Measurements from ENCODE around the gene LRCOL1.

The LRCOL1 gene

DNA sequence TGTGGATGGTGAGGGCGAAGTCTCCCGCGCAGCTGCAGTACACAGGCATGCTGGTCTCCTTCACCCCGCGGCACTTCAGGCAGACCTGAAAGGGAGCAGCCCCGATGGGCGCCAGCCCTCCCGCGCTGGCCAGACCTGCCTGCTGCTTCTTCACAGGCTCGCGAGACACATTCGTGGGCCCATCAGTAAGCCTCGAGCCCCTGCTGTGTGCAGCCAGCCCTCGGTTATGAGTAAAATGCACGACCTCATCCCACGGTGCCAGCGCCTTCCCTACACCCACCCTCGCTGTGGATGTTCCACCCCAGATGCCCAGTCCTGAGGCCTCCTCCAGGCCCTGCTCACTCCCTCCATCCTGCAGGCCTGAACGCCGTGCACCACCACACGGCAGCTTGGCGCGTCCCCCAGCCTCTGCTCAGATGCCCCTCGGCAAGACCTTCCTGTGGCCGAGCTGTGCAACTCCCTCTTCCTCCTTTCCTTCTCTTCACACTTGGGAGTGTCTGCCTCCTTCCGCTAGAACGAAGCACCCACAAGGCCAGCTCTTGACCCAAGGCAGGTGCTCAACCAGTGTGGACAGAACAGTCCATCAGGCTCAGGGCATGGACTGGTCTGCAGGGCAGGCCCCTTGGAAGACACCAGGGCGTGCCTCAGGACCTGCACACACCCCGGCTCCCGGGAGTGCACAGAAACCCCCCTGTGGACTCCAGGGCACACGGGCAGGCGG lies 14.7 kb upstream of the LRCOL1 start (continued):
- TF ChIP-seq, protein P1, sequence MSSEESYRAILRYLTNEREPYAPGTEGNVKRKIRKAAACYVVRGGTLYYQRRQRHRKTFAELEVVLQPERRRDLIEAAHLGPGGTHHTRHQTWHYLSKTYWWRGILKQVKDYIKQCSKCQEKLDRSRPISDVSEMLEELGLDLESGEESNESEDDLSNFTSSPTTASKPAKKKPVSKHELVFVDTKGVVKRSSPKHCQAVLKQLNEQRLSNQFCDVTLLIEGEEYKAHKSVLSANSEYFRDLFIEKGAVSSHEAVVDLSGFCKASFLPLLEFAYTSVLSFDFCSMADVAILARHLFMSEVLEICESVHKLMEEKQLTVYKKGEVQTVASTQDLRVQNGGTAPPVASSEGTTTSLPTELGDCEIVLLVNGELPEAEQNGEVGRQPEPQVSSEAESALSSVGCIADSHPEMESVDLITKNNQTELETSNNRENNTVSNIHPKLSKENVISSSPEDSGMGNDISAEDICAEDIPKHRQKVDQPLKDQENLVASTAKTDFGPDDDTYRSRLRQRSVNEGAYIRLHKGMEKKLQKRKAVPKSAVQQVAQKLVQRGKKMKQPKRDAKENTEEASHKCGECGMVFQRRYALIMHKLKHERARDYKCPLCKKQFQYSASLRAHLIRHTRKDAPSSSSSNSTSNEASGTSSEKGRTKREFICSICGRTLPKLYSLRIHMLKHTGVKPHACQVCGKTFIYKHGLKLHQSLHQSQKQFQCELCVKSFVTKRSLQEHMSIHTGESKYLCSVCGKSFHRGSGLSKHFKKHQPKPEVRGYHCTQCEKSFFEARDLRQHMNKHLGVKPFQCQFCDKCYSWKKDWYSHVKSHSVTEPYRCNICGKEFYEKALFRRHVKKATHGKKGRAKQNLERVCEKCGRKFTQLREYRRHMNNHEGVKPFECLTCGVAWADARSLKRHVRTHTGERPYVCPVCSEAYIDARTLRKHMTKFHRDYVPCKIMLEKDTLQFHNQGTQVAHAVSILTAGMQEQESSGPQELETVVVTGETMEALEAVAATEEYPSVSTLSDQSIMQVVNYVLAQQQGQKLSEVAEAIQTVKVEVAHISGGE (tag by site-specific recombination; conservative IDR thresholded peaks at IDR 0.05; ENCODE audit: low read depth) = no peak

GRCh38 chr12:132624186-132624855 lies 13.9 kb upstream of the LRCOL1 start:
- CTCF ChIA-PET = no interaction called here
- Histone ChIP-seq H3K4me3 (ENCODE audit: low read depth, low read length) (no peak overlapping the region), H3K27ac (ENCODE audit: extremely low read depth, low read depth, low read length) (peak overlapping the region; percentile 45), H3K36me3 (ENCODE audit: control insufficient read depth in 2 of 2, insufficient read depth in 1 of 2, low read length in 2 of 2) (peaks cover 0 to 64% of the 10 kb centered on the region in 2 experiments), H3K9me3 (ENCODE audit: control insufficient read depth, insufficient read depth, low read depth, low read length) (no peaks in the 10 kb centered on the region), H3K4me1 (ENCODE audit: control insufficient read depth, insufficient read depth, low read length) (no peaks in the 10 kb centered on the region)
- TF ChIP-seq EGR2 (tag by site-specific recombination; IDR thresholded peaks at IDR 0.05; ENCODE audit: low read depth) (no peak), ZNF354C (tag by site-specific recombination; IDR thresholded peaks at IDR 0.05; ENCODE audit: borderline replicate concordance, low read depth) (no peak), ZXDB (tag by site-specific recombination; IDR thresholded peaks at IDR 0.05) (no peak), ZNF501 (tag by site-specific recombination; IDR thresholded peaks at IDR 0.05) (no peak), ZNF121 (tag by site-specific recombination; IDR thresholded peaks at IDR 0.05) (no peak), ZNF48 (tag by site-specific recombination; IDR thresholded peaks at IDR 0.05) (no peak), ZNF747 (tag by site-specific recombination; IDR thresholded peaks at IDR 0.05) (no peak), ZNF629 (tag by site-specific recombination; IDR thresholded peaks at IDR 0.05) (no peak)
- TF ChIP-seq, protein P1 (tag by site-specific recombination; conservative IDR thresholded peaks at IDR 0.05; ENCODE audit: low read depth) = no peak
- POLR2A ChIA-PET = no interaction called here

GRCh38 chr12:132623072-132623869 lies 12.9 kb upstream of the LRCOL1 start:
- POLR2A ChIA-PET = no interaction called here
- Histone ChIP-seq H3K9me3 (ENCODE audit: control insufficient read depth, insufficient read depth, low read depth, low read length) (no peaks in the 10 kb centered on the region), H3K27ac (ENCODE audit: extremely low read depth, low read depth, low read length) (peak overlapping the region; percentile 45; the same call in 1 of the 2 replicates), H3K4me1 (ENCODE audit: control insufficient read depth, insufficient read depth, low read length) (no peaks in the 10 kb centered on the region), H3K4me3 (ENCODE audit: low read depth, low read length) (no peak overlapping the region), H3K36me3 (ENCODE audit: control insufficient read depth in 2 of 2, insufficient read depth in 1 of 2, low read length in 2 of 2) (peaks cover 0 to 54% of the 10 kb centered on the region in 2 experiments; a peak in 2 of 3 replicates)
- CTCF ChIA-PET = interaction anchor here (1.0 to 1.1 kb wide), 2 partner anchors 9 to 15 kb away, joined by 4 read pairs; no protein-coding TSS in a partner anchor
- TF ChIP-seq ZNF747 (tag by site-specific recombination; IDR thresholded peaks at IDR 0.05) (no peak), ZBTB17 (tag by site-specific recombination; IDR thresholded peaks at IDR 0.05) (peak; percentile 78), ZNF560 (tag by site-specific recombination; IDR thresholded peaks at IDR 0.05; ENCODE audit: borderline replicate concordance) (no peak), ZNF600 (tag by site-specific recombination; IDR thresholded peaks at IDR 0.05) (no peak), ZNF785 (tag by site-specific recombination; IDR thresholded peaks at IDR 0.05) (no peak), ZNF248 (tag by site-specific recombination; IDR thresholded peaks at IDR 0.05) (no peak), ZNF843 (tag by site-specific recombination; IDR thresholded peaks at IDR 0.05) (no peak), ZNF585B (tag by site-specific recombination; IDR thresholded peaks at IDR 0.05) (no peak), ZXDB (tag by site-specific recombination; IDR thresholded peaks at IDR 0.05) (0 out of 2 replicates have a peak, but pooled peaks have one; percentile 43)
- TF ChIP-seq, protein P2, sequence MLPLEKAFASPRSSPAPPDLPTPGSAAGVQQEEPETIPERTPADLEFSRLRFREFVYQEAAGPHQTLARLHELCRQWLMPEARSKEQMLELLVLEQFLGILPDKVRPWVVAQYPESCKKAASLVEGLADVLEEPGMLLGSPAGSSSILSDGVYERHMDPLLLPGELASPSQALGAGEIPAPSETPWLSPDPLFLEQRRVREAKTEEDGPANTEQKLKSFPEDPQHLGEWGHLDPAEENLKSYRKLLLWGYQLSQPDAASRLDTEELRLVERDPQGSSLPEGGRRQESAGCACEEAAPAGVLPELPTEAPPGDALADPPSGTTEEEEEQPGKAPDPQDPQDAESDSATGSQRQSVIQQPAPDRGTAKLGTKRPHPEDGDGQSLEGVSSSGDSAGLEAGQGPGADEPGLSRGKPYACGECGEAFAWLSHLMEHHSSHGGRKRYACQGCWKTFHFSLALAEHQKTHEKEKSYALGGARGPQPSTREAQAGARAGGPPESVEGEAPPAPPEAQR (tag by site-specific recombination; IDR thresholded peaks at IDR 0.05) = no peak
- TF ChIP-seq, protein P3, sequence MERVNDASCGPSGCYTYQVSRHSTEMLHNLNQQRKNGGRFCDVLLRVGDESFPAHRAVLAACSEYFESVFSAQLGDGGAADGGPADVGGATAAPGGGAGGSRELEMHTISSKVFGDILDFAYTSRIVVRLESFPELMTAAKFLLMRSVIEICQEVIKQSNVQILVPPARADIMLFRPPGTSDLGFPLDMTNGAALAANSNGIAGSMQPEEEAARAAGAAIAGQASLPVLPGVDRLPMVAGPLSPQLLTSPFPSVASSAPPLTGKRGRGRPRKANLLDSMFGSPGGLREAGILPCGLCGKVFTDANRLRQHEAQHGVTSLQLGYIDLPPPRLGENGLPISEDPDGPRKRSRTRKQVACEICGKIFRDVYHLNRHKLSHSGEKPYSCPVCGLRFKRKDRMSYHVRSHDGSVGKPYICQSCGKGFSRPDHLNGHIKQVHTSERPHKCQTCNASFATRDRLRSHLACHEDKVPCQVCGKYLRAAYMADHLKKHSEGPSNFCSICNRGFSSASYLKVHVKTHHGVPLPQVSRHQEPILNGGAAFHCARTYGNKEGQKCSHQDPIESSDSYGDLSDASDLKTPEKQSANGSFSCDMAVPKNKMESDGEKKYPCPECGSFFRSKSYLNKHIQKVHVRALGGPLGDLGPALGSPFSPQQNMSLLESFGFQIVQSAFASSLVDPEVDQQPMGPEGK (tag by site-specific recombination; IDR thresholded peaks at IDR 0.05) = peak; percentile 72
